Common myeloid progenitor, CD34-positive (primary cell): ENCODE measurements around the gene TMED7.
A peak's percentile ranks its signal among the peaks of the same experiment; 100 is the strongest.

Experiments
- CTCF ChIA-PET: fragments of 350-600 bp; sonication (Branson Sonifier 250); formaldehyde crosslinking; loops from one replicate; lab custom pipeline; 2021; ENCODE audit warnings: antibody characterized with exemption; lab: Charles Lee
- POLR2A ChIA-PET: fragments of 350-600 bp; sonication (Branson Sonifier 250); formaldehyde crosslinking; loops from one replicate; lab custom pipeline; 2021; ENCODE audit warnings: antibody characterized with exemption; lab: Charles Lee
- DNase-seq, 3 donors: peaks; one replicate each; pipeline versions ENCODE4 v3.0.0 to v3.0.0-alpha.2; 2013
- H3K27ac ChIP-seq, 2 experiments: 1 replicate in 1 of 2; 2 replicates in 1 of 2; pipeline ENCODE4 v1.7.0; 2013; ENCODE audit warnings: inconsistent platforms in 2 of 2, low read length in 2 of 2, mild to moderate bottlenecking in 2 of 2, low read depth in 1 of 2, moderate library complexity in 1 of 2; ENCODE audit not compliant: severe bottlenecking in 2 of 2, insufficient read depth in 1 of 2, poor library complexity in 1 of 2
- H3K27me3 ChIP-seq, 5 experiments: replicated peaks in 2 of 5; 1 replicate in 3 of 5; 2 replicates in 2 of 5; pipeline versions ENCODE4 v1.6.1 to v1.7.0; 2013; ENCODE audit warnings: low read length in 4 of 5, mild to moderate bottlenecking in 2 of 5, moderate library complexity in 2 of 5, inconsistent platforms in 1 of 5; ENCODE audit not compliant: insufficient read depth in 5 of 5, control insufficient read depth in 4 of 5
- H3K36me3 ChIP-seq, 4 experiments: 1 replicate in 2 of 4; 2 replicates in 2 of 4; pipeline versions ENCODE4 v1.6.1 to v1.7.0; 2013; ENCODE audit warnings: low read length in 3 of 4, control low read depth in 1 of 4, mild to moderate bottlenecking in 1 of 4; ENCODE audit not compliant: control insufficient read depth in 4 of 4, insufficient read depth in 4 of 4
- H3K4me1 ChIP-seq, 4 experiments: 1 replicate in 3 of 4; 2 replicates in 1 of 4; pipeline versions ENCODE4 v1.6.1 to v1.7.1; 2013; ENCODE audit warnings: low read length in 3 of 4, mild to moderate bottlenecking in 3 of 4, control low read depth in 1 of 4, inconsistent platforms in 1 of 4, moderate library complexity in 1 of 4; ENCODE audit not compliant: control insufficient read depth in 4 of 4, insufficient read depth in 4 of 4; ENCODE audit errors: control extremely low read depth in 1 of 4
- H3K4me3 ChIP-seq, 7 experiments: 1 replicate in 4 of 7; 2 replicates in 3 of 7; pipeline versions ENCODE4 v1.5.1 to v1.7.0; 2013; ENCODE audit warnings: mild to moderate bottlenecking in 7 of 7, low read length in 6 of 7, moderate library complexity in 6 of 7, inconsistent platforms in 2 of 7, low read depth in 2 of 7, control low read depth in 1 of 7; ENCODE audit not compliant: insufficient read depth in 4 of 7, control insufficient read depth in 1 of 7; ENCODE audit errors: extremely low read depth in 1 of 7
- H3K9me3 ChIP-seq, 5 experiments: 1 replicate in 4 of 5; 2 replicates in 1 of 5; pipeline versions ENCODE4 v1.6.1 to v1.7.1; 2013; ENCODE audit warnings: low read length in 4 of 5, mild to moderate bottlenecking in 2 of 5, inconsistent platforms in 1 of 5, low read depth in 1 of 5, moderate library complexity in 1 of 5; ENCODE audit not compliant: control insufficient read depth in 4 of 5, insufficient read depth in 2 of 5; ENCODE audit errors: control extremely low read depth in 1 of 5
- whole genome bisulfite sequencing: methylation state at CpG from one replicate; pipeline ENCODE4 v1.1.5; 2013; ENCODE audit not compliant: insufficient coverage; 5-methylcytosine and 5-hydroxymethylcytosine counted together

Gene TMED7

GRCh38 chr5:115601701-115602590 lies 23.9 kb downstream of the TMED7 start, which contains the start of gene TICAM2:
TICAM2 (minus strand) TSS chr5:115602479; CDS start chr5:115581256, 21,223 bp downstream.
- no peaks in the 10 kb centered on the region for H3K9me3 ChIP-seq
- peaks cover 0 to 4% (median 2%) of the 10 kb centered on the region in 4 experiments for H3K36me3 ChIP-seq
- under 1% methylated on average over 49 of the region's 71 CpGs for WGBS
- ChIA-PET POLR2A (interaction anchor here (1.2 kb wide), 3 partner anchors 13 to 239 kb away, joined by 3 to 4 read pairs (median 3); partner anchors contain the start of genes ATG12 and FEM1C), CTCF (interaction anchor here (0.8 to 2.9 kb wide), 4 partner anchors 10 to 293 kb away, joined by 3 to 8 read pairs (median 5); partner anchors contain the start of genes AP3S1 and ATG12)
- peak; percentile 56 to 85 (median 73) for DNase-seq
- no peaks in the 10 kb centered on the region for H3K27me3 ChIP-seq
- H3K27ac ChIP-seq: peak within 1 kb of the TSS in 1 of 2 experiments; percentile 68
- H3K4me1 ChIP-seq: peaks cover 15 to 33% (median 19%) of the 10 kb centered on the region in 4 experiments
- H3K4me3 ChIP-seq: peak within 1 kb of the TSS; percentile 61 to 96 (median 80)

GRCh38 chr5:115600766-115601165 lies 25.1 kb downstream of the TMED7 start:
- POLR2A ChIA-PET: interaction anchor here (1.2 kb wide), 1 partner anchor 240 kb away, joined by 4 read pairs; the partner anchor contains the start of gene ATG12
- CTCF ChIA-PET: interaction anchor here (2.1 to 2.9 kb wide), 2 partner anchors 13 to 292 kb away, joined by 7 to 8 read pairs; no protein-coding TSS in a partner anchor
- no peak for DNase-seq

GRCh38 chr5:115599924-115600323 lies 25.9 kb downstream of the TMED7 start:
- ChIA-PET POLR2A (no interaction called here), CTCF (interaction anchor here (1.4 to 2.9 kb wide), 2 partner anchors 8 to 291 kb away, joined by 5 to 7 read pairs; no protein-coding TSS in a partner anchor)
- Histone ChIP-seq H3K4me1 (peaks cover 15 to 33% (median 19%) of the 10 kb centered on the region in 4 experiments), H3K36me3 (no peaks in the 10 kb centered on the region), H3K9me3 (no peaks in the 10 kb centered on the region), H3K27ac (no peak overlapping the region), H3K27me3 (no peaks in the 10 kb centered on the region), H3K4me3 (no peak overlapping the region)
- DNase-seq: no peak
- 100% methylated on average over 1 of the region's 2 CpGs for WGBS

More at GRCh38 chr5:115600766-115601165, 25.1 kb downstream of the TMED7 start:
- peak overlapping the region in 1 of 7 experiments; percentile 73 for H3K4me3 ChIP-seq
- H3K36me3 ChIP-seq: peaks cover 0 to 4% (median 2%) of the 10 kb centered on the region in 4 experiments
- H3K4me1 ChIP-seq: peaks cover 15 to 33% (median 19%) of the 10 kb centered on the region in 4 experiments
- H3K27ac ChIP-seq: no peak overlapping the region
- H3K9me3 ChIP-seq: no peaks in the 10 kb centered on the region
- no peaks in the 10 kb centered on the region for H3K27me3 ChIP-seq
- WGBS: no CpG with 5 or more reads among the region's 3 CpGs

- no peaks in the 10 kb centered on the region for H3K36me3 ChIP-seq
- H3K4me3 ChIP-seq: no peak overlapping the region
- DNase-seq: peak in 2 of 3 donors; percentile 17 to 46
- no peaks in the 10 kb centered on the region for H3K27me3 ChIP-seq
- 100% methylated on average over 1 of the region's 1 CpG for WGBS
- peaks cover 15 to 33% (median 19%) of the 10 kb centered on the region in 4 experiments for H3K4me1 ChIP-seq
- no peaks in the 10 kb centered on the region for H3K9me3 ChIP-seq
- no peak overlapping the region for H3K27ac ChIP-seq
- POLR2A ChIA-PET: no interaction called here
- CTCF ChIA-PET: interaction anchor here (1.4 to 2.9 kb wide), 2 partner anchors 8 to 290 kb away, joined by 5 to 7 read pairs; no protein-coding TSS in a partner anchor
Measured at GRCh38 chr5:115599502-115599901, 26.3 kb downstream of the TMED7 start.

GRCh38 chr5:115594128-115595047 lies 31.4 kb downstream of the TMED7 start:
- ChIA-PET POLR2A (no interaction called here), CTCF (interaction anchor here (1.0 kb wide), 1 partner anchor 18 kb away, joined by 3 read pairs; no protein-coding TSS in a partner anchor)
- Histone ChIP-seq H3K36me3 (no peaks in the 10 kb centered on the region), H3K9me3 (no peaks in the 10 kb centered on the region), H3K27me3 (no peaks in the 10 kb centered on the region), H3K4me1 (peaks cover 0 to 3% (median 0%) of the 10 kb centered on the region in 4 experiments), H3K27ac (no peak overlapping the region), H3K4me3 (no peak overlapping the region)
- 100% methylated on average over 1 of the region's 2 CpGs for WGBS
- DNase-seq: no peak

GRCh38 chr5:115589043-115589442 lies 36.8 kb downstream of the TMED7 start:
- ChIA-PET CTCF (interaction anchor here (3.8 to 4.0 kb wide), 2 partner anchors 14 to 280 kb away, joined by 16 to 26 read pairs; no protein-coding TSS in a partner anchor), POLR2A (no interaction called here)
- H3K27ac ChIP-seq: no peak overlapping the region
- H3K36me3 ChIP-seq: no peaks in the 10 kb centered on the region
- H3K27me3 ChIP-seq: no peaks in the 10 kb centered on the region
- no peaks in the 10 kb centered on the region for H3K4me1 ChIP-seq
- H3K4me3 ChIP-seq: no peak overlapping the region
- no CpG with 5 or more reads among the region's 3 CpGs for WGBS
- DNase-seq: no peak
- no peaks in the 10 kb centered on the region for H3K9me3 ChIP-seq
